Measurements from ENCODE around the gene ITGA1.
"Not testable (repeated sequence)": the region's sequence is repeated elsewhere in the genome, so short reads cannot be mapped to it uniquely, and the experiment has no call there.

Gene ITGA1

DNA sequence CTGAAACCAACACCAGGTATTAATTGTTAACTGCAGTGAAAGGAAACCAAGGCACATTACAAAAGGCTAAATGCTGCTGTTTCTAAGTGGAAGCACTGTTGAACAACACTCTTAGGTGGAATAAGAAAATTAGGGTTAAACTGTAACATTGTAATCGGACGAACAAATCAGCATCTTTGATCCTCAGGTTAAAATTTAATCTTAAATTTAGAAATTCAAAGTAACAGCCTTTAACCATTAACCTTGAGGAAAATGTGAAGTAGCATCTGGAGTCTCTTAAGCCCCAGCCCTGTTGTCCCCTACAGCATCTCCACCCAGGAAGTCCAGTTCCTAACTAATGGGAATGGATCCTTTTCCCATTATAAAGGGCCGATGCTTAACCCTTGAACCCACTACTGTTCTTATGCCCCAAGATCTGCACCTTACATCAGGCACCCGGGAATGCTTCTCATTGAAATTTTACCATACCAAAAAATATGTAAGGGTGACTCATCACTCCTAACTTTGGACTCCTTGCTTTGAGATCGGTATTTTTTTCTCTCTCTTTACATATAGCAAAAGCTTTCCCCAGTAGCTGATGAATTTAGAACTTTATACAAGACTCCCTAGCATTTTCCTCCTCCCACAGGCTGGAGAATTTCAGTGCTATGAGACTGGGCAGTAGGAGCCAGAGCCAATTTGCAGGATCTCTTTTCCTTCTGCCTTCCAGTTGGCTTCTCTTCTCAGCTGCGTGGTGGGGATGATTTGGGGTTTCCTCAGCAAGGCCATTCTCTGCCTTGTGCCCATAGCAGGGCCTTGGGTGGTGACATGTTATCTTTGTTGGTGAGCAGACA lies 169.4 kb downstream of the ITGA1 start:
- no peak for DNase-seq (ENCODE audit: low spot score)

DNA sequence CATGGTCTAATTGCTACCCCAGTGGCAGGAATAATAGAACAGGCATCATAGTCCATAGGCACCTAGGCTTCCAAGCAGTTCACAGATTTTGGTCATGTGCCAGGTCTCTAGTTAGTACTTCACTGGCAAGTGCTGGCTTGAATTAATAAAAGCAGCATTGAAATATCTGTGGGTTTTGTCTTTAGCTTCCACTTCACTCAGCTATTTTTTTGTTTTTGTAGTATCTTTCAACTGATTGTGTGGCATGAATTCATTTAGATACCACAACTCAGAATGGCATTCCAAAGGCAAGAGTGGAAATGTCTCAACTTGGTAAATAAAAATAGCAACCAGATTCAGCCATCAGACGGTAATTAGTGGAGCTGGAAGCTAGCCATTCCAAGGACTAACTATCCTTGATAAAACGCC lies 173.6 kb downstream of the ITGA1 start:
- no peak for DNase-seq (ENCODE audit: low spot score)

DNA sequence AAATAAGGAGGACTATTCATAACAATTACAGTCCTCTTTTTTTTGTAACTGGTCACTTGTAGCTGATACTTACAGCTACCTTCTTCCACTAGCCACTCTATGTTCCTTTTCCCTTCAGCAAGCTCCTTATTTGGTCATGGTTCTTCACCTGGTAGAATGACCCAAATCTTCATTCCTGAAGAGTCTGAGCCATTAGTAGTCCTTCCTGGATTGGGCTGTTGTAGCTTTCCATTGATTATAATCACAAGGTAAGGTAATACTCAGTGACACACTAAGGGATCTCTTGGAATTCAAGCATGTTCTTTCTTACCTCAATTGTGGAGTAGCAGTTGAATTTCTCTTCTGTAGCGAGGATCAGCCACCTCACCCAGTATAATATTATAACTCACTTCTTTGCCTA lies 175.9 kb downstream of the ITGA1 start:
- no peak for DNase-seq (ENCODE audit: low spot score)

DNA sequence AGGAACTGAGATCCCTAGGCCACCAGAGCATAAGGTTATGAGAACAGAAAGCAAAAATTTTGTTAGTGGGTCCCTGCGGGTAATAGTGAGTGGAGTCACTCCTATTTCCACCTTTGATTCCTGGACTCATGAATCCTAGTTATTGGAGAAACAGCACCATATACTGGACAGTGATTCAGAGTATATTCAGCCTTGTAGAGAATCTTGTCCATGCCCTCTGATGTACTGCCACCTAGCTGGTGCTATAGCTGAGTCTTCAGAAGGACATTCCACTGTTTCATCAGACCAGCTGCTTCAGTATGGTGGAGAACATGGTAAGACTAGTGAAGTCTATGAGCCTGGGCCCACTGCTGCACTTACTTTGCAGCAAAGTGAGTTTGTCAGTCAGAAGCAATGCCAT lies 176.4 kb downstream of the ITGA1 start:
- no peak for DNase-seq (ENCODE audit: low spot score)

DNA sequence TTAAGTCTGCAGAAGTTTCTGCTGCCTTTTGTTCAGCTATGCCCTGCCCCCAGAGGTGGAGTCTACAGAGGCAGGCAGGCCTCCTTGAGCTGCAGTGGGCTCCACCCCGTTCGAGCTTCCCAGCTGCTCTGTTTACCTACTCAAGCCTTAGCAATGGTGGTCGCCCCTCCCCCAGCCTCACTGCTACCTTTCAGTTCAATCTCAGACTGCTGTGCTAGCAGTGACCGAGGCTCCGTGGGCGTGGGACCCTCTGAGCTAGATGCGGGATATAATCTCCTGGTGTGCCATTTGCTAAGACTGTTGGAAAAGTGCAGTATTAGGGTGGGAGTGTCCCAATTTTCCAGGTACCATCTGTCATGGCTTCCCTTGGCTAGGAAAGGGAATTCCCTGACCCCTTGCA lies 188.4 kb downstream of the ITGA1 start:
- not testable (repeated sequence) for DNase-seq (ENCODE audit: low spot score)

DNA sequence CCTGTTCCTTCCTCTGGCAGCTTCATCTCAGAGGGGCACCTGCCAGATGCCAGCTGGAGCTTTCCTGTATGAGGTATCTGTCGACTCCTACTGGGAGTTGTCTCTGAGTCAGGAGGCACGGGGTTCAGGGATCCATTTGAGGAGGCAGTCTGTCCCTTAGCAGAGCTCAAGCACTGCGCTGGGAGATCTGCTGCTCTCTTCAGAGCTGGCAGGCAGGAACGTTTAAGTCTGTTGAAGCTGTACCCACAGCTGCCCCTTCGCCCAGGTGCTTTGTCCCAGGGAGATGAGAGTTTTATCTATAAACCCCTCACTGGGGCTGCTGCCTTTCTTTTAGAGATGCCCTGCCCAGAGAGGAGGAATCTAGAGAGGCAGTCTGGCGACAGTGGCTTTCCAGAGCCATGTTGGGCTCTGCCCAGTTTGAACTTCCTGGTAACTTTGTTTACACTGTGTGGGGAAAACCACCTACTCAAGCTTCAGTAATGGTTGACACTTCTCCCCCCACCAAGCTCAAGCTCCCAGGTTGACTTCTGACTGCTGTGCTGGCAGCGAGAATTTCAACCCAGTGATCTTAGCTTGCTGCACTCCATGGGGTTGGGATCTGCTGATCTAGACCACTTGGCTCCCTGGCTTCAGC lies 189.7 kb downstream of the ITGA1 start:
- no peak for DNase-seq (ENCODE audit: low spot score)

DNA sequence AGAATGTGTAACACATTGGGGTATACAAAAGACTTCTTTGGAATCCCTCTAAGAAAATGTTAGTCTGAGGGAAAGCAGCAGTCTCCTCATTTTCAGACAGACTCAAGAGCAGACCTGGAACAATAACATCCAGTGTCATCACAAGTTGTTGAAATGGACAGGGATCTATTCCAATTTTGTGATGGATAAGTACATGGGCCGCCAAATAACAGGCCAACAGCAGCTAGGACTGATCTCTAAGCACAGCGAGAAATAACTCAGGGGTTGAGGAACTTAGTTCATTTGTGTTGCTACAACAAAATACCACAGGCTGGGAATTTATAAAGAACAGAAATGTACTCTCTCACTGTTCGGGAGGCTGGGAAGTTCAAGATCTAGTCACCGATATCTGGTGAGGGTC lies 193.8 kb downstream of the ITGA1 start:
- DNase-seq (ENCODE audit: low spot score): no peak

DNA sequence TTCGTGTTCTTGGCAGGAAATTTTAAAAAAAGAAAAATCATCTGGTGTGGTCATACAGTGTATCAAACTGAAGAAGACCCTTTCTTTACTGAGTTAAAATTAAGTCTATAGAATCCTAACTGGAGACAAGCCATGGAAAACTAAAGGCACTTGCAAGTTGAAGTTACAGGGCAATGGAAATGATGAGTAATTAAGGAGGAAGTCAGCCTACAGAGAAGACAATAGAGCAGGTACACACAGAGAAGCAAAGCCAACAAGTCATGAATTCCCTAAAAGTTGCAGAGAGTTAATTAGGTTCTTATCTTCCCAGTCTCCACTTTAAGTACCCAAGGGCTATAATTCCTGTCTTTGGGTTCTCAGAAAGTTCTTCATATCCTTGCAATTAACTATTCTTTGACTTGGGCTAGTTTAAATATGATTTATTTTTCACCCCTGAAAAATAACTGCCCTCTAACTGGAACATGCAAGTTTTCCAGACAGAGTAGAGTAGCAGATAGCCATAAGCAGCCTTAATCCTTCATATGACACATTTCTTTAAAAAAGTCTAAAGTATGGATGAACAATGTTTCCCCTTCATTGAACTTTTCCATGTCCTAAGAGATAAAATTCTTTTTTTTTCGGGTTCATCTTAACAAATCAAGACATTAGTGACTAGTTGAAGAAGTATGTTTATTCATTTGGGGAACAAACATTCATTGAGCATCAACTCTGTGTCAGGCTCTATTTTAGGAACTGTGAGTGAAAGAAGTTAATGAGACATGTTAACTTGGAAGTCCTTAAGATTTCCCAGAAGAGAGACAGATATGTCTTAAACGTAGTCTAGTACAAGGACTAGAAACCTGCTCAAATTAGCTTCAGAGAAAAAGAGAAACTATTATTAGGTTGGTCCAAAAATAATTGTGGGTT lies 196.3 kb downstream of the ITGA1 start:
- DNase-seq (ENCODE audit: low spot score): no peak

DNA sequence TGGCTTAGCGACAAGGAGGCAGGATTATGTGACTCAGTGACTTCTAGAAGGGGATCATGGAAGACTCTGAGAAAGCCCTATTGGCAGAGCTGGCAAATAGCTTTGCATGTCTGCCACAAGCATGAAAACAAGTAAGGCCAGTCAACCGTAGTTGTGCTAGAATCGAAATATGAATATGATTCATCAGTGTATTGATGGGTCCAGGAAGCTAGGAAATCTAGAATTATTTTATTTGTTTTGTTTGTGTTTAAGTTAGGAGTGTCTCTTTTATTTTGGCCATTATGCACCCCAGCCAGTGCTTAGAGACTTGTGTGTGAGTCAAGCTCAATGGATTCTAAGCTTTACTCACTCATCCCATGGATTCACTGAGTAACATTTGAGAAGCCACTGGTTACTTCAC lies 197.6 kb downstream of the ITGA1 start:
- DNase-seq (ENCODE audit: low spot score): no peak

DNA sequence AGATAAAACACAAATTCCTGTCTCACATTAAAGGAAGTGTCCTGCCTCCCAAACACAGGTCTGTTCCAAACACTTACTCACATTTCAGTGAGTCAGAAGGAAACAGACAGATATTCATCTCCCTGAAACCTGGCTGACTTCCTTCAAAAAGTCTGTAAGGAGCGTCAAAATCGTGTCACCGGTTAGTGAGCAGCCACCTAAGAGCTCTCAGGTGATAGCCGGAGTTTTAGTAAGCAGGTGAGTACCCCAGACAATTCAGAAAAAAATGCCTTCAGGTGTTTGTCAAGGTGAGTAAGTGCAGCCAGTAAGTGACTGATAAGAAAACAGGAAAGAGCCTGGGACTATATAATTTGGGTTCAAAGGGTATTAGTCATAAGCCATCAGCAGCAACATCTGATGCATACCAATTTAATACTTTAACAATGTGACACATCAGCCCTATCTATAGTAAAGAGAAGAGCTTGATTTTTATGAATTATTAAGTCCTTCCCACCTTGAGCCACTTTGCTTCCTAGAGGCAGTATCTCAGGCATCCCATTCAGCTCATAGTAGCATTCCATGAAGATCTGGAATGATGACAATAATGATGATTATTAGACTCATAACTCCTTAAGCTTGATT lies 200.1 kb downstream of the ITGA1 start:
- peak; percentile 31 for DNase-seq (ENCODE audit: low spot score)

DNA sequence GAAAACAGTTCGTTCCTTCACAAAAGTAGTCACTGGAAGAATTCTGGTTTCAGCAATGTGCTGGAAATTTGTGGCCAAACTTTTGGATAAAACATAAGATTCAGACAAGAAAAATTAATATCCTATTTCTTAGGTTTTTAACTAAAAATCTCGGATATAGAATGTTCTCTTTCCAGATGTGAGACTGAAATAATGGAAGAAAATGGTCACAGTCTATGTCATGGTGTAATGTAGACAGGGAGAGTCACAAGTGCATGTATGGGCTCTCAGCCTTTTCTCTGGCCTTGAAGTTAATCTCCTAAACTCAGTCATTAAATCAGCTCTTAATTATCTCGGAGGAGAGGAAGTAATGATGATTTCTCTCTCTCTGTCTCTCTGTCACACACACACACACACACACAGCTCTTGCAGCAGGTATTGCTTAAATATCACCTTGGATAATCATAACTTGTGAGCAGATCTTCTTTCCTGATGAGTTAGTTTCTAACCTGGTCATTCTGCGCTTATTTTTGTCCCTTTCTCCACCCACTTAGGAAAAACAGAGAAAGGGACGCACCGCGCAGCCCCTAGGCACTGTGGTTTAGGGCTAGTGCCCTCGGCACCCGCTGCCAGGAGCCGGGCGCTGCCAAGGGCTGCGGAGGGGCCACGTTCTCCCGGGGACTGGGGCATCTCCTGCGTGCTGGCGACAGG lies 200.8 kb downstream of the ITGA1 start:
- no peak for DNase-seq (ENCODE audit: low spot score)

DNA sequence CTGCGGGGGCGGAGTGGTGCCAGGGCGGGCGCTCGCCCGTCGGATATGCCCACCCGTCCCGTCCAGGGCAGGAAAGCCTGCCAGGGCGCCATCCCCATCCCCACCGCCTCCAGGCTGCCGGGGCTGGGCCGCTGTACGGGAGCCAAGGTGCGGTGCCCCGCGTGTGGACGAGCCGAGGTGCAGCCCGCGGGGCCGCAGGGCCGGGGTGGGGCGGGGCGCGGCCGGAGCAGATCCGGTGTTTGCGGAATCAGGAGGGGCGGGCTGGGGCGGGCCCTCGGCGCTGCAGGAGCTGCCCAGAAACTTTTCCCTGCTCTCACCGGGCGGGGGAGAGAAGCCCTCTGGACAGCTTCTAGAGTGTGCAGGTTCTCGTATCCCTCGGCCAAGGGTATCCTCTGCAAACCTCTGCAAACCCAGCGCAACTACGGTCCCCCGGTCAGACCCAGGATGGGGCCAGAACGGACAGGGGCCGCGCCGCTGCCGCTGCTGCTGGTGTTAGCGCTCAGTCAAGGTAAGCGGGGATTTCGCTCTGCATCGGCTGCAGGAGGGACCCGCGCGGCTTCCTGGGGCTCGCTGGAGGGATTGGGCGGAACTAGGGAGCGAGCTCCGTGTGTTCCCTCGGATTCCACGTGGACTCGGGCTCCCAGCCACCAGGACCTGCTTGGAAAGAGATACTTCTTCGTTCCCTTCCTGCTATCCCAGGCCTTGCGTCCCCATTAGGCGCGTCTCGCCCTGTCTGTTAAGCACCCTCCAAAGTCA lies 201.5 kb downstream of the ITGA1 start, which contains the start of gene ITGA2:
Gene ITGA2 (plus strand): TSS at position 328 of the 756 bp plus-strand sequence. CDS start 117 bp downstream, at position 445.
- DNase-seq (ENCODE audit: low spot score): peak; percentile 86

DNA sequence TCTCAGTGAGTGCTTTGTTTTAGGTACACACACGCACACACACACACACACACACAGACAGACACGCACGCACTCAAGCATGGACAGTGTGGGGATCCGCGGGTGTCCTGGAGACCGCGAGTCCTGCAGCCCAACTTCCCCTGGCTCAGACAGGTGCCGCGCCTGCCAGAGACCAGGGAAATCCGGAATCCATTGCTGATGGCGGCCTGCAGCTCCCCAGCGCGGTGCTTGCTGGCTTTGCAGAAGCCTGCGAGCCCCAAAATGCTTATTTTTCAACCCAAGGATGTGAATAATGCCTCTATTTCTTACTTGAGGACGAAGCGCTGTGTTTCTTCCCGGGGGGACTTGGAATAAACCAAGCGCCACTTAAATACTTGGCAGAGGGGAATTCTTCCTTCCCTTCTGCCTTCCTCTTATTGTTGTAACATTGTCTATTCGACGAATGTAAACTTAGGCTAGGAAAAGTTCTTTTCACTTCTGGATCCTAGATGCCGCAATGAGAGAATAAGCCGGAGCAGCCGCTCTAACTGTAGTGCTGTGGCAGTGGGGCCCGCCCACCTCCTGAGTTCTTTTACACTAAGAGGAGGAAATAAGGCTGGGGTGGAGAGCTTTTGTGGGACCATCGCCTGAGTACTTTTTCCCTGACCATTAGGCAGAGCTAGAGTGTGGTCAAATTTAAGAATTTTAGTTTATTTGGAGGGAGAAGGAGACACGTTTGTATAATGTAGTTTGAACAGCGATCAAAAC lies 202.2 kb downstream of the ITGA1 start:
- DNase-seq (ENCODE audit: low spot score): peak; percentile 67

DNA sequence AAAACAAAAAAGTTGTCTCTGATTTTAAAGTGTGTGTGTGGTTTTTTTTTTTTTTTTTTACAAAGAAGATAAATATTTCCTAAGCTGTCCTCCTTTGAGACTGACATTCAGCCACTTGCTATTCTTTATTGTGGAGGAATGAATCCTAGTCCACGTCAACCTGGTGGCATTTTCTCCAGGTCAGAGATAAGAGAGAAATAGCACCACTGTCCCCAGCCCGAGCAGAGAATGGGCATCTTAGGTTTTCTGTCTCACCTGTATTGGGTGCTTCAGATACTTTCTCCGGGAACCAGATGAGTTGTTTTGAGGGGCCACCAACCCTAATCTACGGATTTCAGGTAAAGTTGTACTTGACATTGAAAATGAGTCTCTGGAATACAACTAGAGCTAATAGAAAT lies 202.8 kb downstream of the ITGA1 start:
- DNase-seq (ENCODE audit: low spot score): no peak

DNA sequence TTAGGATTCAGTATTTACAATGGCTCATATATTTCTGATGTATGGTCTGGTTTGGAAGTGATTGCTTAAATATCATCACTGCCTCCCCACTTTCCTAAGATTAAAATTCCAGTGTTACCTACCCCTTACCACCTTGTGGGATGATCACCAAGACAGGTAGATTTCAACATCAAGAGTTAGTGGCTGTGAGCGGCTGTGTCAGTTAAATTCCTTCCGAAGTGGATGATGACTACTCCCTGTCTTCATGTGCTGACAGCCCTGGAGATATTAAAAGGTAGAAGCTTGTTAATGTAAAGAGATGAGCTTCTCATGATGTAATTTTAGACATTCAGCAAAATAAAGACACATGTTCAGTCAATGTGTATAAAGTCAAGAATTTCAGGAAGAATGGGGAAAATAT lies 205.7 kb downstream of the ITGA1 start:
- no peak for DNase-seq (ENCODE audit: low spot score)

DNA sequence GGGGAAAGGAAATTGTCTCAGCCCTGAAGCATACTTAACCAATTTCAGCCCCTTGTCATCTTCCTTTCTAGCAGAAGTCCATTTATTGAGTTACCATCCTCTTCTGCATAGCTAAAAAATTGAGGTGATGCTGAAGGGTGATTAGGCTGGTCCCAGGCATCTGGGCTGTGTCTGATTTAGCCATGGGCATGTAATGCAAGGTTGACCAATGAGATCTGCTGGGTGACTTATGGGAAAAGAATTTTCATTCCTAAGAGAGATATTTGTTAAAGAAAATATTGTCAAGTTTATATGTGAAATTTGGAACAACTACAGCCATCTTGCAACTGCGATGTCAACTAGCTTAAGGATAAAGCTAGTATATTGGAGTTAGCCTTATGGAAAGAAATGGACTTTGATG lies 206.6 kb downstream of the ITGA1 start:
- no peak for DNase-seq (ENCODE audit: low spot score)

DNA sequence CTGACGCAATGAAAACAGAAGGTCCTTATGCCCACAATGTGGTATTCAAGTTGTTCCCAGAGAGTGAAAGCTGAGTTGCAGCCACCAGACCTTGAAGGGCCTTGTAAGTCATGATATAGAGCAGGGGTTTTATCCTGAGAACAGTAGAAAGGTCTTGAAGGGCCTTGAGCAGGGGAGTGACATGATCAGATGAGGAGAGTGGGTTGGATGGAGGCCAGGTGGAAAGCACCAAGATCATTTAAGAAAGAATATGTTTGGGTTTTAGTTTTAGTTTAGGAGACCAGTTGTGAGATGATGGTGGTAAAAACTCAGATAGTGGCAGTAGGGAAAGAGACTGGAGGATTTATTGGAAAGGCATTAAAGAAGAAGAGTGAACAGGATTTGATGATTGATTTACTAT lies 207.4 kb downstream of the ITGA1 start:
- no peak for DNase-seq (ENCODE audit: low spot score)

DNA sequence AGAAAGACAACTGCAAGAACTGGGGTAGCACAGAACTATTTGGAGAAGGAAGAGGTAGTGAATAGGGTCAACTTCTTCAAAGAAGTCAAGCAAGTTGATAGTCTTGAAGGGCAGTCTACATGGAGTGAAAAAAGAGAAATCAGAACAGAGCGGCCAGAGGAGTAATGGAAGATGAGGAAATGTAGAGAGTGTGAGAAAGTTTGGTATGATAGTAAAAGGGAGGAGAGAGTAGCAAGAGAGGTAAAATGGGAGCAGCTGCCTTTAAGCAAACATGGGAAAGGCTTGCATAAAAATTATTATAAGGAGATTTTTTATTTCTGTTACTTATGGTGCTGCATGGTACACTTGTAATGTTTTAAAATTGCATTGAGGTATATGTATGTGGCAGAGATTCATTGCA lies 208.2 kb downstream of the ITGA1 start:
- DNase-seq (ENCODE audit: low spot score): no peak

DNA sequence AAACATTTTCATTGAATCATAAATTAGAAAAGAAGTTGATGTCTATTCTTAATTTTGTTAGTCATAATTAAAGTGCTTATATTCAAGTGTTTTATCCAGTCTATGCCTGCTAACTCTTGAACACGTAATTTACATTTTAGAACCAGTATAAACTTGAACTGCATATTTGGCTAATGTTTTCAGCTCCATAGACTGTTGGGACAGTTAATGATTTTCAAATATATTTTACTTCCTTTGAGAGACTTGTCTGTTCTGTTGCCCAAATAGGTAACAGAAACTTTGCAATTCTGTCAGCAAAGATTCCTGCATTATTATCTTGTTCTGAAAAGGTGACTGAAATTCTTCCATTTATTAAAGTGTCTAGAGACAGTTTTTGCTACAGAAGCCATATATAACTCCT lies 209.3 kb downstream of the ITGA1 start:
- no peak for DNase-seq (ENCODE audit: low spot score)

DNA sequence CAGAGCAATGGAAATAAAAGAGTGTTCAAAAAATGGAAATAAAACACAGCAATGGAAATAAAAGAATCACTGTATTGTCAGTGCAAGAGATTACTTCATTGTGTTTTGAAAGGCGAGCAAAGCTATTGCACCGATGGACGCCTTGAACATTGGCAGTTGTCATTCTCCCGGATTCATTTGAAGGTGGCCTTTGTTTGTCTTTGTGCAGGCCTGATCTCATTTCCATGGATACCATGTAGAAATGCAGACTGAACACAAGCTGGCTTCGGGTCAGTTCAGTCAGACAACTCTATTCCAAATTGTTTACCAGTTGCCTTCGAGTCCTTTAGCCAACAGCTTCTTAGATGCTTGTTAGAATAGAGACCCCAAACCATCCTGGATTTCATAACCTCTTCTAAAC lies 209.7 kb downstream of the ITGA1 start:
- DNase-seq (ENCODE audit: low spot score): no peak

Measured in GM03348 (cell line).